NB4 (cell line): Measurements from ENCODE around the gene SPARC.
"Not testable (repeated sequence)": the region's sequence is repeated elsewhere in the genome, so short reads cannot be mapped to it uniquely, and the experiment has no call there.

Experiments used
- DNase-seq: peaks from one replicate; pipeline ENCODE4 v3.0.0; 2010; ENCODE audit warnings: low read depth
- H3K4me3 ChIP-seq: one replicate; pipeline ENCODE4 v1.5.1; 2011; ENCODE audit warnings: mild to moderate bottlenecking, low read depth, low read length, moderate library complexity
- CTCF ChIP-seq: IDR thresholded peaks from one replicate; pipeline ENCODE4 v1.5.1; 2012; ENCODE audit warnings: low read depth, low read length
- MYC ChIP-seq: IDR thresholded peaks from 2 replicates; pipeline ENCODE4 v1.6.1; 2011; ENCODE audit warnings: low read depth, low read length
- POLR2A ChIP-seq: IDR thresholded peaks from 2 replicates; pipeline ENCODE4 v1.6.1; 2011; ENCODE audit warnings: mild to moderate bottlenecking; ENCODE audit not compliant: insufficient read length; ENCODE audit errors: extremely low read depth
- TF ChIP-seq, protein P1 (sequence below): IDR thresholded peaks from 2 replicates; pipeline ENCODE4 v1.6.1; 2011; ENCODE audit warnings: low read depth, low read length

The SPARC gene

GRCh38 chr5:151682751-151683331 lies 3.9 kb downstream of the SPARC start:
- no peak for DNase-seq
- no peak overlapping the region for H3K4me3 ChIP-seq

GRCh38 chr5:151682240-151682639 lies 4.5 kb downstream of the SPARC start:
- H3K4me3 ChIP-seq, result no peak overlapping the region

More at GRCh38 chr5:151682751-151683331, 3.9 kb downstream of the SPARC start:
- TF ChIP-seq MYC, result no peak
- TF ChIP-seq, protein P1, sequence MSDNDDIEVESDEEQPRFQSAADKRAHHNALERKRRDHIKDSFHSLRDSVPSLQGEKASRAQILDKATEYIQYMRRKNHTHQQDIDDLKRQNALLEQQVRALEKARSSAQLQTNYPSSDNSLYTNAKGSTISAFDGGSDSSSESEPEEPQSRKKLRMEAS, result no peak

GRCh38 chr5:151680944-151681427 lies 5.7 kb downstream of the SPARC start:
- no peak overlapping the region for H3K4me3 ChIP-seq
- TF ChIP-seq, protein P1, result no peak
- no peak for TF ChIP-seq POLR2A
- DNase-seq, result no peak

More at GRCh38 chr5:151682240-151682639, 4.5 kb downstream of the SPARC start:
- no peak for DNase-seq
- TF ChIP-seq, protein P1, result no peak
- TF ChIP-seq CTCF (no peak), MYC (no peak), POLR2A (no peak)

- not testable (repeated sequence) for H3K4me3 ChIP-seq, DNase-seq
Measured at GRCh38 chr5:151680156-151680505, 6.6 kb downstream of the SPARC start.

- TF ChIP-seq MYC (no peak), POLR2A (no peak), CTCF (no peak)
- TF ChIP-seq, protein P1, result no peak
- DNase-seq, result no peak
- no peak overlapping the region for H3K4me3 ChIP-seq
Measured at GRCh38 chr5:151679421-151680155, 7.1 kb downstream of the SPARC start.

DNA sequence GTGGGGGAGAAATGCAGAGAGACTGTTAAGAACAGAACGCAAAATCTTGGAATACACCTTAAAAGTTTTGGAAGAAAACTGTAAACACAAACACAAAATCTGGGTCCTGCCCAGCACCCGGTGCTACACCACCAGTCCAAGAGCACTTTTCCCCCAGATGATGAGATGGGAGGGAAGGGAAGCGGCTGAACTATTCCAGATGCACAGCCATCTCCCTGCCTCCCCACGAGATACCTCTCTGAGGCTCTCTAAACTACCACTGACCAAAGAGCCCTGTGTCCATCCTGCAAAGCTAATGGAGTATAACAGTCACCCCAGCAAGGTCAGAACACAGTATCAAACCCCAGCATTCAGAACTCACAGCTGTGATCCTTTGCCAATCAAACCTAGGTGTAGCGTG lies 8.0 kb downstream of the SPARC start:
- TF ChIP-seq, protein P1, result no peak
- no peak for TF ChIP-seq MYC
- no peak for TF ChIP-seq CTCF
- TF ChIP-seq POLR2A, result no peak
- no peak for DNase-seq
- no peak overlapping the region for H3K4me3 ChIP-seq

DNA sequence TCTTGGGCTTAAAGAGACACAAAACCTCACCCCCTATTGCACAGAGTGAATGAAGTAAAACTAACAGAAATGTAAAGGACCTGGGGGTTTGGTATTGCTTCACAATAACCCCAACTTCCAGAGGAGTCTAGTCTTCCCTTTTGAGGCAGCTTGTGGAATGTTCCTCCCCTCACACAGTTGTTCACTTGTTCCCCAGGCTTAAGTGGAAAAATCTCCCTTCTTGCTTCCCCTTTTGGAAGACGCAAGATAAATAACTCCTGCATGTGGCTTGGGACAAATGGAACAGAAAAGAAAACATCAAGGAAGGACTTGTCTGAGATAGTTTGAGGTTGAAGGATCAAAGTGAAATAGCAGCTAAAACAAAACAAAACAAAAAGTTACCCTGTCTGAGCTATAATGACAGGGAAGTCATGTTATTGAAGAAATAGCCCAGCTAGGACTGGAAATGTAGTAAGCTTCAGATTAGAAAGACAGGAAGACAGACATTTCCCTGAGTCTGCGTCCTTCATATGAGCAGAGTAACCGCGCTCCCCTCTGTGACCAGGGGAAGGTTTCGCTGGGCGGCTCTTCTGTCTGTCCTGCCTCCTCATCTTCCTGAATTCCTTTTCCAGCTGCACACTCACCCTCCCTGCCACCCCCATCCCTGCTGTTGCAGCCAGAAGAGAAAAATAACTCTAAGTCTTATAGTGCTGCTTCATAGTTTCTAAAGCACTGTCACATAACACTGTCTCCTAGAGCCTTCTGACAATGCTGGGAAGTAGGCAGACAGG lies 8.8 kb downstream of the SPARC start:
- H3K4me3 ChIP-seq, result no peak overlapping the region
- no peak for TF ChIP-seq POLR2A
- no peak for TF ChIP-seq CTCF
- no peak for TF ChIP-seq MYC
- TF ChIP-seq, protein P1, result no peak
- no peak for DNase-seq
